NCI-H2196 (cell line): ENCODE data around the gene ATP1A1.

Experiments used
- DNase-seq: peaks from one replicate; lab custom pipeline; 2025; ENCODE audit not compliant: unreplicated experiment; lab: John Stamatoyannopoulos, UW

ATP1A1 gene

DNA sequence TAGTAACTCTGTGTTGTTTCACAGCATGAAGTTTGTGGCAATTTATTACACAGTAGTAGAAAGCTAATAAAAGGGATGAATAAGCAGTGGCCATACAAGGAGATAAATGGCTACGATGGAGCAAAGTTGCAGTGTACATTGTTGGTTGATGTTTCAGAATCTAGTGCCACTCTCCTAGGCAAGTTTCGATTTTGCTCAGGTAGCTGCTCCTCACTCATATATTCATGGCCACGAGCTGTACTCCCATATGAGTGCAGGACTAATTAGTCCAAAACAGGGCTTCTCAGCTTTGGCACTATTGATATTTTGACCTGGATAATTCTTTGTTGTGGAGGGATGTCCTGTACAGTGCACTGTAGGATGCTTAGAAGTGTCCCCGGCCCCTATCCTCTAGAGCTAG lies 30.0 kb upstream of the ATP1A1 start:
- DNase-seq, result no peak

DNA sequence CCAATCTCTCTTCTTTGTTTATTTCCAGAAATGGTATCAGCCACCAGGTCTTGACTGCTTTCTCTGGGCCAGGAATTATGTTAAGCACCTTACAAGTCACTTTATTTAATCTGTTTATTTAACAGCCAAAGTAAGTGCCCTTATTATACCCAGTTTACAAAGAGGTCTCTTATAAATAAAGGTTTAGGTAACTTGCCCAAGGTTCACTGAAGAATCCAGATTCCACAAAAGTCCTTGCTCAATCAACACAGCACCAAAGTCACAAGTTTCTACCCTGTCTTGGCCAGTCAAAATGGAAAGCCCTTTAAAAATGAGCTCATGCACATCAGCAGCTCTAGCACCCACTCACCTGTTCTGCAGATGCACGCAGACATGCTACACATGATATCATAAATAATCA lies 28.0 kb upstream of the ATP1A1 start:
- no peak for DNase-seq

DNA sequence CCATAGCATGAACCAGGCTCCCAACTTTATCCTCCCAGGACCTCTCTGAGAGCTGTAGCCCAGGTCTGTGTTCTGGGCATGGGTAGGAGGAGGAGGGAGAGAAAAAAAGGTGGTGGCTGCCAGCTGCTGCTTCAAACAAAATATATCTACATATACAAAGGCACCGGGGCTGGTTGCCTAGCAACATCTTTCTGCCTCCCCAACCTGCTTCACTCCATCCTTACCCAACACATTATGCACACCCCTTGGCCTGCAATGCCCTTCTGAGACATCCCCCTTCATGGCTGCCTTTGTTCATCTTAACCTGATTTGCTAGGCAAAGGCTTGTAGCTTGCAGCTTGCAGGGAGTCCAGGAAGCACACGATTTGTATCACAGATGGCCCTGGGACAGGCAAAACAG lies 27.2 kb upstream of the ATP1A1 start:
- DNase-seq, result peak; percentile 62

DNA sequence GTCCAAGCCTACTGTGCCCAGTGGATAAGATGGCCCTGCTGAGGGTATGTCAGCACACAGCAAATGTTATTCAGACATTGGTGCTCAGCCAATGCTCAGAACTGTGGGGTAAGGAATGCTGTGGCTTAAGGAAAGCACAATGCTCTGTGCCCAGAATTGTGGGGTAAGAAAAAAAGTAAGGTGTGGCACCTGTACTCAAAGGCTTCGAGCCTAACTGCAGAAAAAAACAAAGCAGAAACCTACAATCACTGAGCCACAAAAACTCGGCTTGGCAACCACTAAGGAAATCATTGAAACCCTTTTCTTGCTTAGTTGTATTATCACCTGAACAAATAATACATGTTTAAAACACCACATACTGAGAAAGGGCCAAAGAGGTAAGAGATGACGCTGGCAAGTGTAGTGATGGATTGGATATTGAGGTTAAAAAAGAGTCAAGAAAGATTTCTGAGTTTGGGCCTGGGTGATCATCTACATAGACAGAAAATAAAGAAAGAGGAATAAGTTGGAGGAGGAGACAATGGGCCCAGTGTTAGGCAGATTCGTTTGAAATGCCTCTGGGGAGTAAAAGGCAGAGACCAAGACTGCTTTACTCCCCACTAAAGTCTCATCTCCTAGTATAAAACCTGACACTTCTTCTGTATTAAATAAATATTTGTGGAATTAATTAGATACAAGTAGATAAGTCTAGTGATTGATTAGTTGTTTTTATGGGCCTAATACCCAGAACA lies 25.9 kb upstream of the ATP1A1 start:
- DNase-seq, result no peak

DNA sequence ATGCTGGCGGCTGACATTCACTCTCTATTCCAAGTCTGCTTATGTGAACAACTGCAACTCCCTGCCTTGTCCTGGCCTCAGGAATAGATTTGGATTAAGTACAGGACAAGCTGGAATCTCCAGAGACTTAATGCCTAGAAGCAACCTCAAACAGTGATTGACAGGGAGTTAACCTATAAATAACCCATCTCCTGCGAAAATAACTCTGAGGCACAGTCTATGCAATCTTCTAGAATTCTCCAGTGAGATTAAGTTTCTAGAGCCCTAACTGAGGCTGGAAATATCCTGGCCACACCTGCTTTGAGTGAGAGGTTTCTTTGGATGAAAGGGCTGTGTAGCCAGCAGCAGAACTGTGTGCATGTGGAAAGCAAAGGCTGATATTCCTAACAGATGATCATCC lies 25.3 kb upstream of the ATP1A1 start:
- DNase-seq, result no peak

DNA sequence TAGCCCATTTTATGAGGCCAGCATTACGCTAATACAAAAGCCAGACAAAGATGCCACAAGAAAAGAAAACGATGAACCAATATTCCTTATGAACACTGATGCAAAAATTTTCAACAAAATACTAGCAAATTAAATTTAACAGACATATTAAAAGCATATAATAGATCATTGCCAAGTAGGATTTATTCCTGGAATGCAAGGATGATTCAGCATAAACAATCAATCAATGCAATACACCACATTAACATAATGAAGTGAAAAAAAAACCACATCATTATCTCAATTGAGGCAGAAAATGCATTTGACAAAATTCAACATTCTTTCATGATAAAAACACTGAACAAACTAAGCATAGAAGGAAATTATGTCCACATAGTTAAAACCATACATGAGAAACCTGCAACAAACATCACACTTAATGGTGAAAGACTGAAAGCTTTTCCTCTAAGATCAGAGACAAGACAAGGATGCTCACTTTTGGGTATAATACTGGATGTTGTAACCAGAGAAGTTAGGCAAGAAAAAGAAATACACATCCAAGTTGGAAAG lies 22.9 kb upstream of the ATP1A1 start:
- DNase-seq, result no peak

DNA sequence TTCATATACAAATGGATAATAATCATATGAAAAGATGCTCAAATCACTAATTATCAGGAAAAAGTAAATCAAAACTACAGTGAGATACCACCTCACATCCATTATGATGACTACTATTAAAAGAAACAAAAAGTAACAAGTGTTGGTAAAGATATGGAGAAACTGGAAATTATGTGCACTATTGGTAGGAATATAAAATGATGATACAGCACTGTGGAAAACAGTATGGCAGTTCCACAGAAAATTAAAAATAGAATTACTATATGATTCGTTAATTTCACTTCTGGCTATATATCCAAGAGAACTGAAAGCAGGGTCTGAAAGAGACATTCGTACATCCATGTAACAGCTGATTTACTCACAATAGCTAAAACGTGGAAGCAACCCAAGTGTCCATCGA lies 21.1 kb upstream of the ATP1A1 start:
- no peak for DNase-seq

DNA sequence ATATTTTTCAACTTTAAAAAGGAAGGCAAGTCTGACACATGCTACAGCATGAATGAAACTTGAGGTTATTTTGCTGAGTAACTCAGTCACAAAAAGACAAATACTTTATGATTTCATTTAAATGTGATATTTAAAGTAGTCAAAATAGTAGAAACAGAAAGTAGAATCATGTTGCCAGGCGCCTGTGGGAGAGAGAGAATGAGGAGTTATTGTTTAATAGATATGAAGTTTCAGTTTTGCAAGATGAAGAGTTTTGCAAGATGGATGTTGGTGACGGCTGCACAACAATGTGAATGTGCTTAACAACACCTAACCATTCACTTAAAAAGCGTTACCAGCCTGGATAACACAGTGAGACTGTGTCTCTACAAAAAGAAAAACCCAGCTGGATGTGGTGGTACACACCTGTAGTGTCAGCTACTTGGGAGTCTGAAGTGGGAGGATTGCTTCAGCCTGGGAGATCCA lies 20.7 kb upstream of the ATP1A1 start:
- DNase-seq, result no peak

DNA sequence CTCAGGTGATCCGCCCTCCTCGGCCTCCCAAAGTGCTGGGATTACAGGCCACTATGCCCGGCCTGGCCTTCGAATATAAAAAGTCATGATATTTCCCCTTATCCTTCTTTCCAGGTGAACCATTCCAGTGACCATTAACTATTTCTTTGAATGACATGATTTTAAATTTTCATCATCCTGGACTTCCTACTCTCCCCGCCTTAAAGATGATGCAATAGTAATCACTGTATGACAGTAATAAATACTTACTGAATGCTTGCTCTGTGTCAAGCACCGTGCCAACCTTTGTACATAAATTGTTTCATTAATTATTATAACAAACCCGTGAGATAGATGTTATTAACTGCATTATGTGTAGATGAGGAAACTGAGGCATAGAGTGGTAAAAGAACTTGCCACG lies 19.9 kb upstream of the ATP1A1 start:
- no peak for DNase-seq

DNA sequence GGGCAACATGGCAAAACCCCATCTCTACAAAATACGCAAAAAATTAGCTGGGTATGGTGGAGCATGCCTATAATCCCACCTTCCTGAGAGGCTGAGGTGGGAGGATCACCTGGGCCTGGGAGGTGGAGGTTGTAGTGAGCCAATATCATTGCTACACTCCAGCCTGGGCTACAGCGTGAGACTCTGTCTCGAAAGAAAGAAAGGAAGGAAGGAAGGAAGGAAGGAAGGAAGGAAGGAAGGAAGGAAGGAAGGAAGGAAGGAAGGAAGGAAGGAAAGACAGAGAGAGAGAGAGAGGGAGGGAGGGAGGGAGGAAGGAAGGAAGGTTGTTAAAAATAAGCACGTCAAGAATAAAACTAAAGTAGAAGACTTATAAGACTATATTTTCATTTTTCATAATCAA lies 17.0 kb upstream of the ATP1A1 start:
- DNase-seq, result no peak

DNA sequence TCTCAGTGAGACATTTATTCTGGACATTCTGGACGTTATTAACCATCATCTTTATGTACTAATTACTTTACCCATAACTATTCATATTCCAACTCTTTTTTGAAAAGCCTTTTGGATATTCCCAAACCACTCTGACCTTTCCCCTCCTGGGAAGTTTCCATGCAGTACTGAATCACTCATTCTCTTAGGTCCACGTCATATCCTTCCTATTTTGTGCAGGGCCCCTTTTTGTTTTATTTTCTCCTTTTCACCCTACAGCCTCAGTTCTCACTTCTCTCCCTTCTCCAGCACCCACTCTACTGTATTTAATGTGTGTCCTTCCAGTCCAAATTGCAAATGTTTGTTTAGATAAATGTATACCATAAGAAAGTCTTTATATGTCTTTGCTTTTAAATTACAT lies 16.4 kb upstream of the ATP1A1 start:
- DNase-seq, result no peak

DNA sequence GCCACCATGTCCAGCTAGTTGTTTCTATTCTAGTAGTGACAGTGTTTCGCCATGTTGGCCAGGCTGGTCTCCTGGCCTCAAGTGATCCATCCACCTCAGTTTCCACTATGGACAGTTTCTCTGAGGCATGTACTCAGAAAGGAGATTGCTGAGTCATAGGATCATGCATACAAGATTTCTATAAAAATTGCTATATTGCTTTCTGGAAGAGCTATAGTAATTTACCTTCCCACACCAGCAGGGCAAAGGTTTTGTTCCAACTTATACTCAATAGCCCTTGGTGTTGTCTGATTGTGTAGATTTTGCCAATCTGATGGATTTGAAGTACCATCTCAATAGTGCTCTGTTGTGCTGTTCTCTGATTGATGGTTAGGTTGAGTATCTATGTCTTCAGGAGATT lies 15.6 kb upstream of the ATP1A1 start:
- no peak for DNase-seq

DNA sequence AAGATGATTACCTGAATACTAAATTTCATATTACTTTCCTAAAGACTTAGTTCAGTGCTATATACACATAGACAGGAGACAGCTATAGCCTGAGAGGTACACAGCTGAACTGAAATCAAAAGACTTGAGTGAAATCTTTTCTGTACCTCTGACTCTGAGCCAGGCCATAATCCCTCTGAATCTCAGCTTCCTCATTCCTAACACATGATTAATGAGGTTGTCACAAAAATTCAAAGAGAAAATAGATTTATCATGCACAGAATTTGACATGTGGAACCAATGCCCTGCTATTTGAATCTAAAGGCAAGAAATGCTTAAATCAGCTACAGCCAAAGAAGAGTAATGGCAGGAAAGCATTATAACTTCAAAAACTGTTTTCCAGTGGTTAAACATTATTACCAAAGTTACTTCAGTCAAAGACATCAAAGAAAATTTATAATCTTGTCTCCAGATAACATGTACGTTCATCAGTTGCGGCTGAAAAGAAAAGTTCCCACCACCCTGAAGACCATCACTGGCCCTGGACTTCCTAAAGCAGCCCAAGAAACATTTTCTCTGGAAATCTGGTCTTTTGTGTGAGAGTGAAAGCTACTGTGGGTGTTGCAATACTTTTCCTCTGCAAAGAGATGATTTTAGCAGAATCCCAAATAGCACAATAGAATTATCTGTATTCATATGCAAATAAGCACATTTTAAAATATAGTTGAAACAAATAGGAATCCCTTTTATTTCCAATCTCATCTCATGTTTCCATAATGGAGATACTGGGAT lies 13.8 kb upstream of the ATP1A1 start:
- DNase-seq, result no peak

DNA sequence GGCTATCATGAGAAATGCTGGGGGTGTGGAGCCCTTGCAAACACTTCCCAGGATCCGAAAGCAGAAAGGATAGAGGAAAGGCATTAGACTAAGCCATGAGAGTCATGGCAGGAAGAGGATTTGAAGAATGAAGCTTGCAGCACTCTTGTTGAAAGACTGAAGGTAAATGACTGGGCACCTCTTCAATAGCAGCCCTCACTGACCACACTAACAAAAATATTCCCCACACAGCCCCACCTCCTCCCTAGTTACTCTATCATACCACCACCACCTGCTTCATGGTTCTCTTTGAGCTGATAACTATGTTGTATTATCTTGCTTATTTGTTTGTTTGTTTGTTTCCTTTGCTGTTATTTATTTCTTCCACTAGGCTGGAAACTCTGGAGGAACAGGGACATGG lies 13.2 kb upstream of the ATP1A1 start:
- no peak for DNase-seq

DNA sequence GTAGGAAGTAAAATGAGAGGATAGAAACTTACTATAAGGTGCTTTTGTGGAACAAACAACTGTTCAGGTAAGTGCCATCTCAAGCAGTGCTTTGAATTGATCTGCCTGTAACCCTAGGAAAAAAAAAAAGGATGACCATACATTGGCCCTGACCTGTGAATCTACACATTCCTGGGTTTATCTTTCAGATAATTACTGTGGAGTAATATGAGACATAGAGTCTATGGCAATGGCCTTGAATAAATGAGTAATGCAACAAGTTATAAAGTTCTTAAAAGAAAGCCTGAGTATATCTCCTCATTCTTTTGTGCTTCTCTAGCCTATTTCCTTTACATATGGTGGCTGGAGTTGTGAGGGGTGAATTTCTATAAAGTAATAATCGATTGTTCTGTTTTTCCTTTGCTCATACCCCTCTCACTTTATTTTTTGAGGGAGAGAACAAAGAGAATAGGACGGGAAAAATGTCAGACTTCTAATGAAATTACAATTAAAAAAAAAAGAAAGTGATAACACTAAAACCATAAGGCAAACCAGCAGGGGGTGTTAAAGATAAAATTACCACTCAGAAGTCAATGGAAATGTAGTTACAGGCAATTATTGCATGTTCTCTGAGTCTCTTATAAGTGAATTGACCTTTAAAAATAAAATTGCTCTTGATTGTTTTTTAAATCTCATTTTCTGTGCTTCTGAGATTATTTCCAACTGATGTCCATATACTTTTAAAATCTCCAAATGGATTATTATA lies 12.4 kb upstream of the ATP1A1 start:
- DNase-seq, result no peak

DNA sequence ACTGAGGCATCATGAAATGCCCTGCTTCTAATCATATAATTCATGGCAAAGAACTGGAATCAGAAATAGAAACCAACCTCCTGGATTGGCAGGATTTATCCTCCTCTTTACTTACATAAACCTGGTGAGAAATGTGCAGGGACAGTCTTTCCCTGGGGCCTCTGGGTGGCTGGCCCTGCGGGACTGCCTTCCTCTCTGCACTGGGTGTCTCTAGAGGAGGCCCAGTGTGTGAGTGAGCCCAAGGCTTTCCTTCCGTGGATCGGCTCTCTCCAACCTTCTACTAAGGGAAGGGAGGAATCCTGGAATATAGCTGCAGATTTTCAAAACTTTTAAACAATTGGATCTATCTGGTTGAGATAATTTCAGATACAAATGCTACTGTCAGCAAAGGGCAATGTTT lies 11.4 kb upstream of the ATP1A1 start:
- no peak for DNase-seq

DNA sequence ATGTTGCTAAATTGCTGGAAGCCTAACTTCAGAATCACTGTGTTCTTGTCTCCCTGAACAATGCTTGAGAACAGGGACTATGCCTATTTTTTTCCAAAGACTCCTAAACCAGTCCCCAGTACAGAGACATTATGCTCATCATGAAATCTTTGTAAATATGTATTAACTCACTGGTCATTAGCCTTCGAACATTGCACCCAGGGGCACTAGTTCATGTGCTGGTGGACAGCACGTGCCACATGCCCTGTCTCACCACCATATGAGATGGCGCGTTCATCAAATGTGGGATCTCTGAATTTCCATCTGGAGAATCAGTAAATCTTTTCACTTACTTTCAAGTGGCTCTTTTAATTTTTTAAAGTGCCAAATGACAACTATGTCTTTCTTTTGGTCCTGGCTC lies 11.0 kb upstream of the ATP1A1 start:
- no peak for DNase-seq

DNA sequence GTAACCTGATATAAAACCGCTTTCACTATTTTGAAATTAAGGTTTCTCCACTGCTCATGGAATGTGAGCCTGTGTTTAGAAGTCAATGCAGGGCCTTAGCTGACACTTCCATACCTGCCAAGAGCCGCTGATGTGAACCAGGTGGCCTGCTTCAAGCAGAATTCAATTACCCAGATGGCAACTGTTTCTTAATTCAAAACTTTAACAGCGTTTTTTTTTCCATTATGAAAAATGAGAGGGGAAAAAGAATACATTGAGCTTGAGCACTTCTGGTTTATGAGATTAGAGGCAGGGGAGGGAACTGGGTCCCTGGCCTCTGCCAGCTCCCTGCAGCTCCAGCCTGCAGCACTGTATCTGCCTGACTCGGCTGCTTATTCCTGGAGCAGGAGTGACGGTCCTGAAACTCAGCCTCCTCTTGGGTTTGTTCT lies 7.7 kb upstream of the ATP1A1 start:
- no peak for DNase-seq

DNA sequence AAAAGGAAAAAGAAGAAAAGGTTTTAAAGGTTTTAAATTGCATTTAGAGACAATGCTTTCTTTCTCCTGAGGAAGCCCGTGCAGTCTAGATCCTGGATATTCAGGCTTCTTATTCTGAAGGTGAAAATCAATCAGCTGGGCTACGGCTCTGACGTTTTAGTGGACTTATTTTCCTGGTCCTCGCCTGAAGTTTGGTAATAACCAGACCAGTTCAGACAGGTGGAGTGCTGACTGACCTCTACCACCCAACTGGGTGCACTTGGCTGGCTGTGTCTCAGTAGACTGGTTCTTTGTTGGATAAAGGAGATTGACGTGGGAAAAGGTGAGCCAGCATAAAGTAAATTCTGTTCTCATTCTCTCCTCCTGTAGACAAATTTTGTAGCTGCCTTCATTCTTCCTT lies 7.2 kb upstream of the ATP1A1 start:
- DNase-seq, result no peak

DNA sequence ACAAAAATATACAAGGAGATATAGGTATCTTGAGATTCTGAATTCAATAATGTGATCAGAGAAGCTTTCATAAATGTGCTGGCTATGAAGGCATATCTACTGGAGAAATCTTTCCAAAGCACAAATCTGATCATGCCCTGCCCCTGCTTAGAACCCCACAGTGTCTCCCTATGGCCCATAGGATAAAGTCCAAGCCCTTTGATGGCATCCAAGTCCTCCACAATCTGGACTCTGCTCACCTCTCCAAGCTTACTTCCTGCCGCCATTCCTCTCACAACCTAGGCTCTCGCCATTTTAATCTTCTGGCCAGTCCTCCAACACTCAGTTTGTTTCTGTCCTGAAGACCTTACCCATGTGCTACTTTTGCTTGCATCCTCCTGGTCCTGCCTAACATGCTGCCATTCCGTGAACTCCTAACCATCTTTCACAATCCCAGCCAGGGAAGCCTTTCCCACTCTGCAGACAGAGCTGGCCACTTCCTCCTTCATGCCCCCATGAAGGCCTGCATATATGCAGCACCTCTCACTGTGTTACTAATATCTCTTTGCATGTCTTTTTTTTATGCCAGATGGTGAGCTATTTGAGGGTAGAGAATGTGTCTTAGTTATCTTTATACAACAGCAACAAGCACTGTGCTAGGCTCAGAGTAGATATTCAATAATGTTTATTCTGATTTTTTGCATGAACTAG lies 5.6 kb upstream of the ATP1A1 start:
- DNase-seq, result no peak

DNA sequence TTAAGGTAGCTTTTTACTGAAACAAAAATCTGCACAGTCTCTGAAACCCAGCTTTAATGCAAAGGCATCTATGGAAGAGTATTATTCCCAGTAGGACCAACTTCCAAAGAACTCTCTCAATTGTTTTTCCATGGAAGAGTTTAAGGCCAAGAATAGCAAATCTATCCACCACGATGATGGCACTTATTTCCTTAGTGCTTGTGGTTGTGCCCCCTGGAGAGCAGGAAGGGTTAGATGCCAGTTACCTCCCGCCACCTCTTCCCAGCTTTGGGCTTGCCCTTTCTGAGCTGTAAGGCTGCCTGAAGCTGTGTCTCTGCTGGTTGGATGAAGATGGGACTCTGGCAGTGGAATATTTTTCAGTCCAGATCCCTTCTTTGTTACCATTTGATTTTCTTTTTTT lies 4.8 kb upstream of the ATP1A1 start:
- no peak for DNase-seq
